HG02623 (cell line): ENCODE results near the gene TRAFD1.

Experiments
- ATAC-seq: cut with Tn5 transposase; IDR thresholded peaks from one replicate; pipeline ENCODE4 v1.9.1; 2021; ENCODE audit warnings: moderate library complexity; ENCODE audit not compliant: unreplicated experiment

Gene TRAFD1

GRCh38 chr12:112115259-112116045 lies 9.9 kb upstream of the TRAFD1 start:
- ATAC-seq: no peak

- ATAC-seq: peak; percentile 48
Observed at GRCh38 chr12:112116232-112117060, 8.9 kb upstream of the TRAFD1 start.

- ATAC-seq: no peak
Observed at GRCh38 chr12:112117685-112118084, 7.7 kb upstream of the TRAFD1 start.

GRCh38 chr12:112121780-112122565 lies 3.4 kb upstream of the TRAFD1 start:
- no peak for ATAC-seq

GRCh38 chr12:112122823-112123690 lies 2.3 kb upstream of the TRAFD1 start:
- ATAC-seq: no peak

- ATAC-seq: no peak
Observed at GRCh38 chr12:112124918-112125249, 476 bp upstream of the TRAFD1 start.

GRCh38 chr12:112126000-112126438 lies 659 bp downstream of the TRAFD1 start:
- ATAC-seq: no peak

- no peak for ATAC-seq
Observed at GRCh38 chr12:112126911-112127310, 1.6 kb downstream of the TRAFD1 start.

GRCh38 chr12:112130441-112130998 lies 5.2 kb downstream of the TRAFD1 start:
- peak; percentile 59 for ATAC-seq

- ATAC-seq: no peak
Observed at GRCh38 chr12:112131686-112132085, 6.3 kb downstream of the TRAFD1 start.

GRCh38 chr12:112133418-112133817 lies 8.1 kb downstream of the TRAFD1 start:
- no peak for ATAC-seq

- ATAC-seq: no peak
Observed at GRCh38 chr12:112134731-112135130, 9.4 kb downstream of the TRAFD1 start.

- no peak for ATAC-seq
Observed at GRCh38 chr12:112140728-112141127, 15.4 kb downstream of the TRAFD1 start.

GRCh38 chr12:112146123-112146522 lies 20.8 kb downstream of the TRAFD1 start:
- ATAC-seq: no peak

- ATAC-seq: no peak
Observed at GRCh38 chr12:112148031-112148513, 22.7 kb downstream of the TRAFD1 start.

- ATAC-seq: no peak
Observed at GRCh38 chr12:112149596-112149995, 24.2 kb downstream of the TRAFD1 start.

- ATAC-seq: no peak
Observed at GRCh38 chr12:112151766-112152541, 26.6 kb downstream of the TRAFD1 start.

GRCh38 chr12:112153181-112153892 lies 28.0 kb downstream of the TRAFD1 start:
- ATAC-seq: no peak

- no peak for ATAC-seq
Observed at GRCh38 chr12:112153893-112154219, 28.5 kb downstream of the TRAFD1 start.
